Right cardiac atrium (tissue), 5 donors: ENCODE data around the gene RNF38. TPM values are rescaled to one million over a fixed set of nuclear protein-coding genes. Genes with fewer than 3 reads are reported as not detected.
"Not testable (repeated sequence)": the region's sequence is repeated elsewhere in the genome, so short reads cannot be mapped to it uniquely, and the experiment has no call there.

Source experiments
- ATAC-seq, 2 donors: fragments of 200-7000 bp; cut with Tn5 transposase; one replicate each; pipeline versions ENCODE4 v1.8.0 to v1.9.1; 2020; ENCODE audit warnings: moderate library complexity in 2 of 2, mild to moderate bottlenecking in 1 of 2
- DNase-seq, 3 donors: peaks; one replicate each; pipeline ENCODE4 v3.0.0-alpha.2; 2020
- H3K27ac ChIP-seq: one replicate; pipeline ENCODE4 v1.5.1; 2013; ENCODE audit warnings: mild to moderate bottlenecking, low read length, control low read depth, moderate library complexity
- H3K27me3 ChIP-seq: one replicate; pipeline ENCODE4 v1.6.1; 2013; ENCODE audit not compliant: control insufficient read depth, insufficient read depth
- H3K4me1 ChIP-seq: one replicate; pipeline ENCODE4 v1.6.1; 2013; ENCODE audit warnings: low read length; ENCODE audit not compliant: control insufficient read depth, insufficient read depth
- H3K4me3 ChIP-seq: one replicate; pipeline ENCODE4 v1.5.1; 2013; ENCODE audit warnings: low read length, control low read depth
- H3K9me3 ChIP-seq: one replicate; pipeline ENCODE4 v1.6.1; 2013; ENCODE audit warnings: low read length; ENCODE audit not compliant: control insufficient read depth
- WGBS: extraction: QIAGEN DNeasy Blood & Tissue Kit; methylation state at CpG from one replicate; pipeline ENCODE4 v1.1.7; 2013; 5-methylcytosine and 5-hydroxymethylcytosine counted together
- intact Hi-C, 4 donors: fragments of 100-400 bp; cut with DNase I; formaldehyde crosslinking; loops; one replicate each; pipeline versions ENCODE4 v1.11.0 to v1.14.0; 2022 to 2023
- polyA plus RNA-seq: library from polyadenylated mRNA; stranded (reverse); fragments of 200-250 nt; gene quantifications from one replicate; pipeline ENCODE4 v1.2.3, GENCODE V29; 2013
- total RNA-seq, 4 donors: library from RNA; stranded (reverse); fragmentation: NEBNext Ultra II Directional; extraction: Animal tissue kit (Norgen Biotek cat#: 25700); gene quantifications; one replicate each; pipeline ENCODE4 v1.2.1, GENCODE V29; 2021
- donor health status: healthy with polysubstance abuse.
- donor health status: DM: no; HTN: yes; CAD: no.
- donor health status: DM: no; HTN: no; CAD: no.
- donor health status: DM: no; HTN: yes; CAD: no; lungs with severe emphysema.
- donor health status: DM: yes; HTN: yes; CAD: no.

RNF38 gene
- total and polyA plus RNA-seq, 5 donors: 8.8 to 31.8 (median 27.6) TPM

DNA sequence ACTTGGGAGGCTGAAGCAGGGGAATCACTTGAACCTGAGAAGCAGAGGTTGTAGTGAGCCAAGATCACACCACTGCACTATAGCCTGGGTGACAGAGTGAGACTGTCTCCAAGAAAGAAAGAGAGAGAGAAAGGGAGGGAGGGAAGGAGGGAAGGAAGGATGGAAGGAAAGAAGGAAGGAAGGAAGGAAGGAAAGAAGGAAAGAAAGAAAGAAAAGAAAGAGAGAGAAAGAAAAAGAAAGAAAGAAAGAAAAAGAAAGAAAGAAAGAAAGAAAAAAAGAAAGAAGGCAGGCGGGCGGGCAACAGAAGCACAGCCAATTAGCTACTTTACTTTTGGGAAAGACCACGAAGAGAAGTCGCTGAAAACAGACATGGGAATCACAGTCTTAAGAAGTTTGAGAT, 9.0 kb upstream of the RNF38 start:
- intact Hi-C loops: loop anchor here (2.0 to 10.0 kb wide), 6 partner anchors 38 to 148 kb away; no protein-coding TSS in a partner anchor
- ATAC-seq, H3K9me3 ChIP-seq, H3K27me3 ChIP-seq, H3K4me3 ChIP-seq, H3K4me1 ChIP-seq, DNase-seq, H3K27ac ChIP-seq: not testable (repeated sequence)
- WGBS: 96% methylated on average over 4 of the region's 4 CpGs

DNA sequence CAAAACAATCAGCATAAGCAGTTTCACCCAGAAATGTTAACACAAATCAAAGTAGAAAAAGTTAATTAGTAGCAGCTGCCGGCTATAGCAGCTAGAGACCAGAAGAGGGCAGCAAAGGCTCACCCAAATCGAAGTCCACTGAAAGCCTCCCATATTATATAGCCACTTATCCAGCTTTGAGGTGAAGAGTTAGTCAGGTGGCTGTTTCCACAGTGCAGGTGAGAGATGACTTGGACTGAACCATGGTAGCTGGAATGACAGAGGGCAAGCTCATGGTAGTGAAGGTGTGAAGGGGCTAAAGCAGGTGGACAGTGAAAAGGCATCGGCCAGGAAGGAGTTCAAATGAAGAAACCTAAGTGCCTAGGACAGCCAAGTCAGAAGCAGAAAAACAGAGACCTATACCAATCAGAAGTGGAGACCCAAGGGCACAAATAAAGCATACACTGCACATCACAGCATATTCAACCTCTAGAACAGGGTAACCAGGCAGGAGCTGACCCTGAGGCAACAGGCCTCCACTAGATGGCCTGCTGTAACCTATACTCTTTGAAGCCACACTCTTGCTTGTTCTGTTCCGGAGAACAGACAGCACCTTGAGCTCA, 7.2 kb upstream of the RNF38 start:
- peak in 2 of 3 donors; percentile 19 to 56 for DNase-seq
- Histone ChIP-seq H3K27ac (no peak overlapping the region), H3K9me3 (no peaks in the 10 kb centered on the region), H3K27me3 (no peaks in the 10 kb centered on the region), H3K4me1 (no peaks in the 10 kb centered on the region), H3K4me3 (no peak overlapping the region)
- 34% methylated on average over 4 of the region's 4 CpGs for WGBS
- intact Hi-C loops: loop anchor here (5.0 to 10.0 kb wide), 5 partner anchors 40 to 150 kb away; no protein-coding TSS in a partner anchor
- peak; percentile 73 to 83 for ATAC-seq

DNA sequence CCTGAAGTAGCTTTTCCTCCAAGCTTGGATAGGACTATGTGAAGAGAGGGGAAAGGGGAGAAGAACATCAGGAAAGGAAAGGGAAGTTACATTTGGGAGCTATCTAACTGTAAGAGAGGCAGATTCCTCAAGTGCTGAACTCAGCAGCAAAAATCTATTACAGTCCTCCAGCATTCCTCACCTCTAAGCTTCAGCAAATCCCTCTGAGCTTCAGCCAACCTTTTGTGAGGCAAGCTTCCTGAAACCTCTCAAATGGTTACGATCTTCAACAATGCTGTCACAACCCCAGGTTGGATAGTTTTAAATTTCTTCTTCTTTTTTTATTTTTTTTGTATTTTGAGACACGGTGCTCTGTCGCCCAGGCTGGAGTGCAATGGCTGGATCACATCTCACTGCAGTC, 2.5 kb upstream of the RNF38 start:
- Histone ChIP-seq H3K27ac (no peak overlapping the region), H3K4me3 (no peak overlapping the region), H3K4me1 (no peaks in the 10 kb centered on the region), H3K9me3 (no peaks in the 10 kb centered on the region), H3K27me3 (no peaks in the 10 kb centered on the region)
- ATAC-seq (no peak), DNase-seq (no peak)
- 66% methylated on average over 3 of the region's 3 CpGs for WGBS
- intact Hi-C loops: loop anchor here in 2 of 4 donors (10.0 kb wide), 2 partner anchors 82 to 152 kb away; no protein-coding TSS in a partner anchor

DNA sequence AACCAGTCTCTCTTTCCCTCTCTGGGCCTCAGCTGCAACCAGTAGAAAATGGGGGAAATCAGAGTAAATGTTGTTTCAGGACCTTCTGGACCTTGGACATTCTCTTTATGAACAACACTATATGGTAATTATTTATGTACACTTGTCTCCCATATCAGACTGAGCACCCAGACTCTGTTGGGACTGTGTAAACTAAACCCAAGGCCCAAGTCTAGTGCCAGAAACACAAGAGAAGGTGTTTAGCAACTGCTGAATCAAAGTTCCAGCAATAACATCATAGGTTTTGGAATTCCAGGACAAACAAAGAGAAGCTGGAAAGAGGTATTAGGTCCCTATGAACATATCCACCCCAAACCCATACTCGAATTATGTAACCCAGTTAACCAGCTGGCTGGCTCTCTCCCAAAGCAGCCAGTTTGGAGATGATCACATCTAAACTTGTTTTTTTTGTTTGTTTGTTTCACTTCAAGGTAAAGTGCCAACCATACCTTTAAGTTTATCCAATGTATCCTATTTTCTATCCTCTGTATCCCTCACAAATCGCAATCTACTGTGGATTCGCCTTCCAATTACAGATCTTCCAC, 1.9 kb upstream of the RNF38 start:
- intact Hi-C loops: loop anchor here in 2 of 4 donors (10.0 kb wide), 2 partner anchors 83 to 153 kb away; no protein-coding TSS in a partner anchor
- DNase-seq: no peak
- 90% methylated on average over 3 of the region's 3 CpGs for WGBS
- H3K9me3 ChIP-seq: no peaks in the 10 kb centered on the region
- H3K27ac ChIP-seq: no peak overlapping the region
- no peak overlapping the region for H3K4me3 ChIP-seq
- no peaks in the 10 kb centered on the region for H3K27me3 ChIP-seq
- no peaks in the 10 kb centered on the region for H3K4me1 ChIP-seq
- ATAC-seq: no peak

DNA sequence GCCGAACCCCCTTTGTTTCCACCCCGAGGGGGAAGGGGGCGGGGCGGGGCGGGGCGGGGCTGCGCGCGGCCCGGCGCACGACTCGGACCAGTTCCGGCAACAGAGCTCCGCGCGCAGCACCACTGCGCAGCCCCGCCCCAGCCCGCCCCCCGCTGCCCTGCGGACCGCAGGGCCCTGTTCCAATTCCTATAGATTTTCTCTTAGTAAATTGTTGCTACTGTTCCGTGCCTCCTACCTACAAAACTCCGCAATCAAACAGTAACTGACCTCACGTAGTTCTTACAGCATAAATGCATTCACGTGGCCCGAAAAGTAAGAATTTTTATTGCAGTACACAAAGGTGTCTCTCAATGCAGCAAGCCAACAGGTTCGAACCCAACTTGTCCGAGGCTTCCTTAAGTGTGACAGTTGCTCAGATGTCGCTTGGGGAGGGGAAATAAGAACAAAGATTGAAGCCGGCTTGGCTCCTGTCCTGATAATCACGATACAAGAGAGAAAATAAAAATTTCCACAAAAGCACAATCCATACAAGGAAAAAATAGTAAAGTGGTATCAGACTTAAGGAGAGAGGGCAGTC, 1.2 kb upstream of the RNF38 start:
- Histone ChIP-seq H3K27ac (peak overlapping the region; percentile 68), H3K4me3 (peak overlapping the region; percentile 64), H3K4me1 (no peaks in the 10 kb centered on the region), H3K27me3 (no peaks in the 10 kb centered on the region), H3K9me3 (no peaks in the 10 kb centered on the region)
- peak; percentile 95 for ATAC-seq
- DNase-seq: peak in 1 of 3 donors; percentile 92
- under 1% methylated on average over 33 of the region's 33 CpGs for WGBS
- intact Hi-C loops: loop anchor here in 2 of 4 donors (10.0 kb wide), 2 partner anchors 84 to 154 kb away; no protein-coding TSS in a partner anchor

DNA sequence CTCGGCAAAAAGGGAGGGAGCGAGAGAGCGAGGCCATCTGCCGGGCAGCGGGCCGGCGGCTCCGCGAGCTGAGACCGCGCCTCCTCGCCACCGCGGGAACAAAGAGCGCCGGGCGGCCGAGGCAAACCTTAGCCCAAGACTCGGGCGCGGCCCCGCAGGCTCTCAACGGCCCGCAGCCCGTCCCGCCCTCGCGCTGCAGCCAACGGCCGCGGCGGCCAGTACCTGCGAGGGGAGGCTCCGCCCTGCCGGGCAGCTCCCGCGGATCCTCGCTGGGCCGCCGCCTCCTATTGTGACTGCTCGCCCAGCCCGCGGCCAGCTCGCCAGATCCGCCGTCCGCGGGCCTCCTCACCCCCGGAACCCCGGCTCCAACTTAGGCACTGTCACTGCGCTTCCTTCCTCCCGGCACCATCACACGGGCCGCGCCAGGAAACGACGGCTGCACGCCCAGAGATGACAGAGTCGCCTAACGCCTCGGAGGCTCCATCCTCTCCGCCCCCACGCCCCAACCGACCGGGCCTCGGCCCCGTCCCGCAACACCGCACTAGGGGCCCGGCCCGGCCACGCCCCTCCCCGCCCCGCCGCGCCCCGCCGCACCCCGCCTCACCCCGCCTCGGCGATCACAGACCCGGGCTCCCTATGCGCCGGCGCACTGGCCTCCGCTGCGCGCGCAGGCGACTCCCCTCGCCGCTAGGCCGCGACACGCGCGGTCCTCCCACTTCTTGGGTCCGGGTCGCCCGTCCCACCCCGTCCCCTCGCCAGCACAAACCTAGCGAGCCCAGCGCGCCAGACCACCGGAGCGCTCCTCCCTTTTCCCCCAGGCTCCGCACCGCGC, 479 bp upstream of the RNF38 start:
- WGBS: under 1% methylated on average over 108 of the region's 111 CpGs
- DNase-seq: peak; percentile 89 to 97 (median 96)
- intact Hi-C loops: loop anchor here in 2 of 4 donors (10.0 kb wide), 2 partner anchors 84 to 154 kb away; no protein-coding TSS in a partner anchor

DNA sequence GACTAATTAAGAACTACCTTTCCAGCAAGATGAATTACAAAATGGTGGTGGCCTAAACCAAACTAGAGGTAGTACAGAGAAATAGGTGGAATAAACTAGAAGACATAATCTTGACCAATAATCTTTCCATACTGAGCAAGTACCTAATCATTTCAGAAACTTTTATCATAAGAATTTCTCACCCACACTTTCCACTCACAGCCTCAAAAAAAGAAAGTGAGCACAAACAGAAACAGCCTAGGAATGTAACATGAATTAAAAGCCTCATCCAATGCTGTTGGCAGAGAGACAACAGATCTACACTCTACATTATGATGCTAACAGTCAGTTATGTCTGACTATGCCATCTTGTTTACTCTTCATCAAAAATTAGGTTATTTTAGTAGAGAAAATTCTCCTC, 1.3 kb downstream of the RNF38 start:
- Histone ChIP-seq H3K27ac (no peak overlapping the region), H3K9me3 (no peaks in the 10 kb centered on the region), H3K27me3 (no peaks in the 10 kb centered on the region), H3K4me3 (no peak overlapping the region), H3K4me1 (no peaks in the 10 kb centered on the region)
- DNase-seq (no peak), ATAC-seq (no peak)
- intact Hi-C loops: no loop called here

More for the DNA sequence above, 479 bp upstream of the RNF38 start:
- Histone ChIP-seq H3K4me1 (no peaks in the 10 kb centered on the region), H3K4me3 (peak overlapping the region; percentile 64), H3K9me3 (no peaks in the 10 kb centered on the region), H3K27me3 (no peaks in the 10 kb centered on the region), H3K27ac (peak overlapping the region; percentile 68)
- ATAC-seq: peak; percentile 96

DNA sequence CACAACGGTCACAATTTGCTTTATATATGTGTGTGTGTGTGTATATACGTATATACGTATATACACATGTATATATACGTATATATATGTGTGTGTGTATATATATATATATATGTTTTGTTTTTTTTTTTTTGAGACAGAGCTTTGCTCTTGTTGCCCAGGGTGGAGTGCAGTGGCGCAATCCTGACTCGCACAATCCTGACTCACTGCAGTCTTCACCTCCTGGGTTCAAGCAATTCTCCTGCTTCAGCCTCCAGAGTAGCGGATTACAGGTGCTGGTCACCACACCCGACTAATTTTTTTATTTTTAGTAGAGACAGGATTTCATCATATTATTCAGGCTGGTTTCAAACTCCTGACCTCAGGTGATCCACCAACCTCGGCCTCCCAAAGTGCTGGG, 3.1 kb downstream of the RNF38 start:
- Histone ChIP-seq H3K4me3 (no peak overlapping the region), H3K9me3 (no peaks in the 10 kb centered on the region), H3K27ac (no peak overlapping the region), H3K4me1 (peaks cover 3% of the 10 kb centered on the region), H3K27me3 (no peaks in the 10 kb centered on the region)
- WGBS: 94% methylated on average over 9 of the region's 9 CpGs
- intact Hi-C loops: no loop called here
- ATAC-seq (no peak), DNase-seq (no peak)

DNA sequence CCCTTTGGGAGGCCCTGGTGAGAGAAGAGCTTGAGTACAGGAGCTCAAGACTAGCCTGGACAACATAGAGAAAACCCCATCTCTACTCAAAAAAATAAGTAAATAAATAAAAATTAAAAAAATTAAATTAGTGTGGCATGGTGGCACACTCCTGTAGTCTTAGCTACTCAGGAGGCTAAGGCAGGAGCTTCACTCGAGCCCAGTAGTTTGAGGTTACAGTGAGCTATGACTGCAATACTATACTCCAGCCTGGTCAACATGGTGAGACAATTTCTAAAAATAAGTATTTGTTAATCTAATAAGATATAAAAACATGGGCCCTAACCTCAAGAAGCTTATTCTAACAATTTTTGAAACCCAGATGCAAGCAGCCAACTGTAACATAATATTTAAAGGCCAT, 7.6 kb downstream of the RNF38 start:
- WGBS: 86% methylated on average over 1 of the region's 1 CpG
- intact Hi-C loops: no loop called here
- DNase-seq: no peak
- H3K27me3 ChIP-seq: no peaks in the 10 kb centered on the region
- H3K9me3 ChIP-seq: no peaks in the 10 kb centered on the region
- no peak overlapping the region for H3K4me3 ChIP-seq
- peaks cover 3% of the 10 kb centered on the region for H3K4me1 ChIP-seq
- no peak overlapping the region for H3K27ac ChIP-seq
- peak in 1 of 2 donors; percentile 29 for ATAC-seq

DNA sequence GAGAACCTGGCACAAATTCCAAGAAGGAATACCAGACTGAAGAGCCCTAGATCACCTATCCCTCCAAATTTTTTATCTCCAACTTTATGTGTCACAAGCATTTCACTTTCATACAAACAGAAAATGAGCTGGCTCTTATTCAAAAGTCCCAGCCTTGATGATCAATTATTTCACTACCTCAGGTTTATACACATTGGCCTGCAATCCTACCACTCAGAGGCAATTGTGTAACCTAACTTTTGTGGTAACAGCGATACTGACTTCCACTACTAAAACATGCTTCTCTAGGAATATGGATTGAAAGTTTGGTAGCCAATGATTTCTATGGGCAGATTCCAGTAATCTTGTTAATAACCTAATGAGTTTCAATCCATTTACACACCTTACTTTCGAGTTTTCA, 10.5 kb downstream of the RNF38 start:
- Histone ChIP-seq H3K9me3 (no peaks in the 10 kb centered on the region), H3K27ac (no peak overlapping the region), H3K27me3 (no peaks in the 10 kb centered on the region), H3K4me3 (no peak overlapping the region), H3K4me1 (peaks cover 3% of the 10 kb centered on the region)
- DNase-seq (no peak), ATAC-seq (no peak)
- intact Hi-C loops: no loop called here
- 83% methylated on average over 2 of the region's 2 CpGs for WGBS
